ENCODE data around the gene ABCF1. TPM values are rescaled to one million over a fixed set of nuclear protein-coding genes. Genes with fewer than 3 reads are reported as not detected.

ABCF1 gene
- 43.1 and 44.7 TPM in 2 replicates for total RNA-seq

GRCh38 chr6:30571075-30571761 is at the start of gene ABCF1:
ABCF1 (plus strand) TSS chr6:30571442; CDS start chr6:30571488, 46 bp downstream.

DNA sequence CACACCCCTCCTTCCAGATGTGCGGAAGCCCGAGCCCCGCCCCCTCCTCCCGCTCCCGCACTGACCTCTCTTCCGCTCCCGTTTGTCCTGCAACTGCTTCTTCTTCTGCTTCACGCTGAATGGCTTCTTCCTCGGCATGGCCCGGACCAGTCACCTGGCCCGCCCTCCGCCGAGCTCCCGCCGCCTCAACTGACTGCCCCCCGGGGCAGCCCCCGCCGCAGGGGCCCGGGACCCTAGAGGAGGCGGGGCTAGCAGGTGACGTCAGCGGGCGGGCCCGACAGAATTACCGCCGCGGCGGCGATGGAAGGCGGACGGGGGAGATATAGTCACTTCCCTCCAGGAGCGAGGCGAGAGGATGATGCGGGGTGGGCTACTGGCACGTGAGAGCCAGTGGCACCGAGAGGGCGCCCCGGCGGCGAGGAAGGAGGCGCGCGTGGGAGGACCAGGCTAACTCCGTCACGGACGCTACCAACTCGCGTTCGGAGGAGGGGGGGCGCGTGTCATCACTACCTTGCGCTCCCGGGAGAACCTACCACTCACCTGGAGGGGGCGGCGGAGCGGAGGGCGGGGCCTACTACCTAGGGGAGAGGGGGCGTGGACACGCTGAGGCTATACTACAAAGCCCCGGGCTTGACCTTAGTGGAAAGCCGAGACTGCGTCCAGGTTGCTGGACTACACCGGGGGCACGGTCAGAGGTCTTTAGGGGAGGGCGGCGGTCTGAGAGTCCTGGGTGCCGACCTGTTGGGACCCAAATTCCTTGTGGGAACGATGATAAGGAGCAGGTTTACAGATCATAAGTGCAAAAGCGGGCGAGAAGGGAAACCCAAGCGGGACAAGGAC is 15.0 kb upstream of the ABCF1 start, which contains the start of gene GNL1:
Gene GNL1 (minus strand): TSS at position 424 of the 840 bp plus-strand sequence. CDS start 286 bp downstream, at position 138.

DNA sequence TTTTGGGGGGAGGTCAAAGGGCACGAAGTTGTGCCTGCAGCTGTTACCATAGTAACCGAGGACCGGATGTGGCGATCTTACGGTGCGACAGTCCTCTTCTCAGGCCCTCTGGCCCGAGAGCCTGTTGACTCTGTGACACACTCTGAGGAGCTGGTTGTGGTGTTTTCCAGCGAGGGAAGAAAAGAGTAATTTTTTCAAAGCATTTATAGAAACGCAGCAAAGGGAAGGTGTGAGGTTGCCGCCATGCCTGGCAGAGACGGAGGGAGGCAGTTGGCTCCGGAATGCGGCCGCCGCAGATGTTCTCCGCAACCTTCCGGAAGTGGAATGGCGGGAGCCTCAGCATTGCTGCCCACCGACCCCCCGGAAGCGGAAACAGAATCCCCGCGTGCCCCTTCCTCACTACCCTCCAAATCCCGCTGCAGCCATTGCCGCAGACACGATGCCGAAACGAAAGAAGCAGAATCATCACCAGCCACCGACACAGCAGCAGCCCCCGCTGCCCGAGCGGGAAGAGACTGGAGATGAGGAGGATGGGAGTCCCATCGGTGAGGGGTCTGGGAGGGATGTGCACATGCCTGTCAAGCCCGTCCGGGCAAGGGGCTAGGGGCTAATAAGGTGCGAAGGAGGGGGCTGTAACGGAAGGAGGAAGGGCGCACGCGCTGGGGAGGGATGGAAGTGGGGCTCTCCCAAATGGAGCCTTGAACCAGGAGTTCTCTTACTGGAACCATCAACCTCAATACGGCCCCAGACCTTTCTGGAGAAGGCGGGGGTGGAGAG is 14.1 kb upstream of the ABCF1 start, which contains the start of gene PRR3:
Gene PRR3 (plus strand): TSS at position 390 of the 777 bp plus-strand sequence. CDS start 50 bp downstream, at position 440.

GRCh38 chr6:30616811-30617564 is 45.7 kb downstream of the ABCF1 start, which contains the start of gene PPP1R10:
PPP1R10 (minus strand) TSS chr6:30617243; CDS start chr6:30609944, 7,299 bp downstream.

GRCh38 chr6:30617565-30618269 is 46.5 kb downstream of the ABCF1 start, which contains the start of gene MRPS18B:
MRPS18B (plus strand) TSS chr6:30617840; CDS start chr6:30617866, 26 bp downstream.

GRCh38 chr6:30626484-30627366 is 55.5 kb downstream of the ABCF1 start, which contains the start of gene ATAT1:
ATAT1 (plus strand) TSS chr6:30626874.

Other genes with a start within 250 kb of the ABCF1 start
- gene TRIM39, start 244.5 kb upstream of the ABCF1 start, total RNA-seq = 11.7 and 12.5 TPM in 2 replicates
- gene RPP21, start 226.3 kb upstream of the ABCF1 start, total RNA-seq = 97.3 and 106 TPM in 2 replicates
- 130 and 131 TPM in 2 replicates for gene HLA-E, start 81.9 kb upstream of the ABCF1 start, total RNA-seq
- gene GNL1, start 15.0 kb upstream of the ABCF1 start, total RNA-seq = 36.1 and 49.5 TPM in 2 replicates
- gene PRR3, start 14.1 kb upstream of the ABCF1 start, total RNA-seq = 2.9 and 8.5 TPM in 2 replicates
- gene PPP1R10, start 45.8 kb downstream of the ABCF1 start, total RNA-seq = 16.3 and 29.3 TPM in 2 replicates
- 46.5 and 60.3 TPM in 2 replicates for gene MRPS18B, start 46.4 kb downstream of the ABCF1 start, total RNA-seq
- 4.6 and 5.3 TPM in 2 replicates for gene ATAT1, start 55.4 kb downstream of the ABCF1 start, total RNA-seq
- 10.2 and 10.6 TPM in 2 replicates for gene C6orf136, start 75.7 kb downstream of the ABCF1 start, total RNA-seq
- 25.9 and 36.0 TPM in 2 replicates for gene DHX16, start 101.6 kb downstream of the ABCF1 start, total RNA-seq
- gene PPP1R18, start 115.2 kb downstream of the ABCF1 start, total RNA-seq = 34.1 and 44.7 TPM in 2 replicates
- 7.4 and 13.3 TPM in 2 replicates for gene NRM, start 119.5 kb downstream of the ABCF1 start, total RNA-seq
- gene MDC1, start 145.8 kb downstream of the ABCF1 start, total RNA-seq = 13.8 and 15.9 TPM in 2 replicates
- gene TUBB, start 148.9 kb downstream of the ABCF1 start, total RNA-seq = 601 and 896 TPM in 2 replicates
- 32.4 and 36.5 TPM in 2 replicates for gene FLOT1, start 171.2 kb downstream of the ABCF1 start, total RNA-seq
- gene IER3, start 173.1 kb downstream of the ABCF1 start, total RNA-seq = 285 and 337 TPM in 2 replicates